GM19043 (cell line): ENCODE data around the gene RASSF6.
"Not testable (repeated sequence)": the region's sequence is repeated elsewhere in the genome, so short reads cannot be mapped to it uniquely, and the experiment has no call there.

Experiments
- ATAC-seq: cut with Tn5 transposase; IDR thresholded peaks from one replicate; pipeline ENCODE4 v1.9.1; 2021; ENCODE audit warnings: low read depth; ENCODE audit not compliant: unreplicated experiment

The RASSF6 gene, protein sequence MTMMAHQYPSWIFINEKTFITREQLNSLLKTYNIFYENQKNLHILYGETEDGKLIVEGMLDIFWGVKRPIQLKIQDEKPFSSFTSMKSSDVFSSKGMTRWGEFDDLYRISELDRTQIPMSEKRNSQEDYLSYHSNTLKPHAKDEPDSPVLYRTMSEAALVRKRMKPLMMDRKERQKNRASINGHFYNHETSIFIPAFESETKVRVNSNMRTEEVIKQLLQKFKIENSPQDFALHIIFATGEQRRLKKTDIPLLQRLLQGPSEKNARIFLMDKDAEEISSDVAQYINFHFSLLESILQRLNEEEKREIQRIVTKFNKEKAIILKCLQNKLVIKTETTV

DNA sequence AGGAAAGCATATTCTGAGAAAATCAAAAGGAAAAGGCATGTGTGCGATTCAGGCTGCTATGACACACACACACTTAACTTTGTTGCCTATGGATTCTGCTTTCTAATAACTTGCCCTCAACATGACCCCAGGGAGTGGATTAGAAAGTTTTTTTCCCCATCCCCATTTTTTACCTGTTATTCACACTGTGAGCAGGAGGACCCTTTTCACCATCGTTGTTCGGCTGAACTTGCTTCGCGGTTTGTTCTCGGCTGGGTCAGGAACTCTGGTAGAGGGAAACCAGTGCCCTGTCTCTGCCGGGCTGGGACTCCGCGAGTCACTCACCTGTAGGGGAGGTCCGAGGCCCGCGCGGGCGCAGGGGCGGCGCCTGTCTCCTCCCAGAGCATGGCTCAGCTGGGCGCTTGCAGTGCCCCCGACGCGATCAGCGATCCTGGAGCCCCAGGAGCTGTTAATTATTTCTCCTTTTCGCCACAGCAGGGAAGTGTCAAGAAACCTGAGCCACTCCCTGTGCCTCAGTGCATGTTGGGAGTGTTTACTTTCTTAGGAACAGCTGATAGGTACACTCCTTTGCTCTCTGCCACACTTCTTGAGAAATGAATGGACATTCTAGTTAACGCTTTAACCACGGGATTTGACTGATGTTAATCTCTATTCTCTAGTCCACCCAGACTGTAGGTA, at the start of gene RASSF6:
Gene RASSF6 (minus strand): TSS at position 322 of the 678 bp plus-strand sequence. CDS start 8,641 bp downstream, outside the sequence.
- peak; percentile 90 for ATAC-seq

DNA sequence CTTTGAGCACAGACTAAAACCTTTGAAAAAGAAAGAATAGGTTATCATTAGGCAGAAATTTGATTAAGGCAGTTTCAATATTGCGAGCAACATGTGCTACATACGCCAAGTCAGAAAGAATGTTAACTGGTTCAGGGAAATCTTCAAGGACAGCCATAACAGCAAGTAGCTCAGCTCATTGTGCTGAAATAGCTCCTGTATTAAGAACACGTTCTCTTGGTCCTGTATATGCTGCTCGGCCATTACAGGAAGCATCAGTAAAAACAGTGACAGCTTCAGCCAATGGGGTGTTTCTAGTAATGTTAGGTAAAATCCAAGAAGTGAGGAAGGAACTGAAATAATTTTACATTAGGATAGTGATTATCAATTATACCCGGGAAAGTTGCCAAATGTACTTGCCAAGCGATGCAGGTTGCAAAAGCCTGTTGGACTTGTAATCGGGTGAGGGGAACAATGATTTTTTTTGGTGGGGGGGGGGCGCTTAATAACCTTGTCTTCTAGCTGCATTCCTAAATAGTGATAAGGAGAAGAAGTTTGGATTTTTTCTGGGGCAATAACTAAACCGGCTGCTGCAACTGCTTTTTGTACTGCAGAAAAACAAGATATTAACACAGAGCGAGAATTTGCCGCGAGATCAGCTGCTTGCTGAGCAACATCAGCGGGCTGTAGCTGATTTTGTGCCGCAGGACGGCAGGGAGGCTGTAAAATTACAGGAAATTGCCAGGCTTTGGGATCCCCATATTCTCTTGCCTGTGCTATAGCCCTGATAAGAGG, 49.4 kb upstream of the RASSF6 start:
- ATAC-seq: no peak

DNA sequence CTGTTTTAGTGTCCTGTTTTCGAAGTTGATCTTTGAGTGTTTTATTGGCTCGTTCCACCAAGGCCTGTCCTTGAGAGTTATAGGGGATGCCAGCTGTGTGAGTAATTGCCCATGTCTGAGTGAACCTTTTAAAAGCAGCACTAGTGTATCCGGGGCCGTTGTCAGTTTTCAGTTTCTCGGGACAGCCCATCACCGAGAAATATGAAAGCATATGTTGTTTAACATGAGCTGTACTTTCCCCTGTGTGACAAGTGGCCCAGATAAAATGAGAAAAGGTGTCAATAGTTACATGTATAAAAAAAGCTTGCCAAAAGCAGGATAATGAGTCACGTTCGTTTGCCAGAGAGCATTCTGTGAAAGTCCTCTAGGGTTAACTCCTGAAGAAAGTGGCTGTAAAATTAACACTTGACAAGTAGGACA, 48.6 kb upstream of the RASSF6 start:
- ATAC-seq: no peak

DNA sequence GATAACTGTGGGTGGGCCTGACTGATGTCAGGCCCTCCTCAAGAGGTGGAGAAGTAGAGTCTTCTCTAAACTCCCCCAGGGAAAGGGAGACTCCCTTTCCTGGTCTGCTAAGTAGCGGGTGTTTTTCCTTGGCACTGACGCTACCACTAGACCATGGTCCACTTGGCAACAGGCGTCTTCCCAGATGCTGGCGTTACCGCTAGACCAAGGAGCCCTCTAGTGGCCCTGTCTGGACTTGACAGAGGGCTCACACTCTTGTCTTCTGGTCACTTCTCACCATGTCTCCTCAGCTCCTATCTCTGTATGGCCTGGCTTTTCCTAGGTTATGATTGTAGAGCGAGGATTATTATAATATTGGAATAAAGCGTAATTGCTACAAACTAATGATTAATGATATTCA, 45.7 kb upstream of the RASSF6 start:
- ATAC-seq: not testable (repeated sequence)

DNA sequence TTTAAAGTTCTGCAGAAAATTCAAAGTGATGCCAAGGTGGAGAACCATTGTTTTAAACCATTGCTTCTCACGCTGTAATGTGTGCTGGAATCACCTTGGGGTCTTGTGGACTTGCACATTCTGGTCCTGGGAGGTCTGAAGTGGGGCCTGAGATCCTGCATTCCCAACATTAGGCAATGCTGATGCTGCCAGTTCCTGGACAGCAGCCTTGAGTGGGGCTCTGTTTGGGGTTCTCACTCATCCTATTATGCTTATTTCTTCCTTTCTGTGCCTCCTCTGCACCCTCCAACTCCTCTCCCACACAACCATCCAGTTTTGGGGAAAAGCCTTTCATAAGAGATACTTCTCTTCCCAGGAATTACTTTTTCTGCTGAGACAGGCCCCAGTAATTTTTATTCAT, 44.2 kb upstream of the RASSF6 start:
- ATAC-seq: no peak

DNA sequence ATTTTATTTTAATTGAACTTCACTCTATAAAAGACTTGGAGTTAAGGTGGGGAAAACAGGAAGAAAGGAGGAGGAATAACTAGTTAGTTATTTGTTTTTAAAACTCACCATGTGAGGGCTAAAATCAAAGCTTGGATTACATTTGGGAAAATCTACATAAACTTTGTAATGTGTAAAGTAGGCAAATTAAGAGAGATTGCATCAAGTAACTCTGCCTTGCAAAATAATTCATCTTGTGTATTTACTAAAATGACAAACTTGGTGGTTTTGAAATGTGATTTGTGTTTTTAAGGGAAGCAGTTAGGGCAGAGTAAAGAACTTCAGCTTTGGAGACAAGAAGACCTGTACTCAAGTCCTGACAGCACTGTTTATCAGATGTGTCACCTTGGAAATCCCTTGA, 43.3 kb upstream of the RASSF6 start:
- no peak for ATAC-seq

DNA sequence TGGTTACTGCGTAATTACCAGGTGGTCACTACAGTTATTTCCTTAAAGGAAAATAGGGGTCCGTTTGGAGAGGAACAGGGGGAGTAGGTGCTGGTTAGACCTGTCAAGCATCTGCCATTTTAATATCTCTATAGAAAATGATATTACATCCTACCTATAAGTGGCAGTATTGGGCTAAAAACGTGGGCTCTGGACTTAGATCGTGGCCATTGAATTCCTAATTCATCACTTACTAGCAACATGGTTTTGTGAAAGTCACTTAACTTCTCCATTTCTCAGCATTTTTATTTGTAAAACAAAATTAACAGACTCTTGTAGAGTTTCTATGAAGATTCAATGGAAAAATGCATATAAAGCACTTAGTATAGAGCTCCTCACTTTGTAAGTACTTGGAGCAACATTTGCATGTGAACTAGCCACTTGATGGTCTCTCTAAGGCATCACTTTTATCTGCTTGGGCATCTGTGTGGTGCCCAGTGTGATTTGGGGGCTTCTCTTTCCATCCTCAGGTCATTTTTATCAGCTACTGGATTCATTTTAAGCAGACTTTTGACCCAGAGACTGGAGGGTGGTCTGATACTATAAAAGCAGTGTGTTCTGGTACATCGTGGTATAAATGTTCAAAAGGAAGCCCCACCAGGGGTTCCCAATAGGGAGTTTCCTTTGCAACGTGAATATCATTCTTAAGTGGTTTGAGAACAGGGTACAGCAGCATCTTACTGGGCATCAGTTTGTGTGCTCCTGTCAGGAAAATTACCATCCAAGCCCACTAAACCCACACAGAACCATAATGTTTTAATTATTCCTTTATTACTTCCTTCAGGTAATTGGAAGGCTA, 42.7 kb upstream of the RASSF6 start:
- peak; percentile 79 for ATAC-seq

DNA sequence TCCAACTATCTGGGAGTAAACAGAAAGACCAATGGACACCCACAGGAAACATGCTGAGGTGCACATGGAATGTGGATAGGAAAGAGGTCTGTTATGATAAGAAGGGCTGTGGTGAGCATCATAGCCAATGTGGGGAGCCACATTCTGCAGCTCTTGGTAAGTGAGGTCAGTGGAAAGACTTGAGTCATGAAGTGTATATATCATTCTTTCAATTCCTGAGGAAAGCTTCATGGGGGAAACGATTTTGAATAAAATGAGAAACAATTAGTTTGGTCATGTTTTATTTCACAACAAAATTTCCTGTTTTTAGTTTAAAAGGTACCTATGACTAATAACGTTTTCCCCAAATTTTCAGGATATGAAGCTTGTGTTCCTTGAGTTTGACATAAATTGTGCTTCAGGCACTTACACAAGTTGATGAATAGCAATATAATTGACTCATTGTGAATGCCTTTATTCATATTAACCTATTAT, 41.4 kb upstream of the RASSF6 start:
- no peak for ATAC-seq

DNA sequence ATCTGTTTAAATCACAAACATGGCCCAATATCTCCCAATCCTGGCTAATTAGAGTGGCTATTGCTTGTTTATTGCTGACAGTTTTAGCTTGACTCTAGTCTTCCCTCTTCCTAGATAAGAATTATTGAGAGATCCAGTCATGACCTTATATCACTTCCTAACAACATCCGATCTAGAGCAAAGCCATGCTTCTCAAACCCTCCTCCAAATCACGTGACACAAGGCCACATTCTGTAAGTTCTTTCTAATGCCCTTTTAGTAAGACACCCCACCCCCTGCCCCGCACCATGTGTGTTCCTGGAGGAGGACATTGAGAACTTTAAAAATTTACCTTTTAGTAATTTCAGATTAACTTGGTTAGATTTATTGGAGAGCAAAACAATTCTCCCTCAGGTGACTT, 40.6 kb upstream of the RASSF6 start:
- ATAC-seq: no peak

DNA sequence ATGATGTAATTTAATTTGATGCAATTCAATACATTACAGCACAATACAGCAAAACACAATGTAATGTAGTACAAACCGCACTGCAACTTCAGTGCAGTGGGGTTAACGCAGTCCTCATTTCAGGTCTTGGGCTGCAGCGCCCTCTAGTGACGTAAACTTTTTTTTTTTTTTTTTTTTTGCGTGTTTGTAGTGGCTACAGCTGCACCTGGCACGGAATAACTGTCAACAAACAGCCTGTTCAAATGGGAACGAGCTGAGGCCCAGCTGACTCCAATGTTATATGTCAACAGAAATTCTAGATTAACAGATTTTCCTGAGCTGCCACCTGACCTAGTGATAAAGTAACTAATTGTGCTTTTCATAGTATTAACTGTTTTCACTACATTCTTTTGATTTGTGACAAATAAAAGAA, 33.5 kb upstream of the RASSF6 start:
- ATAC-seq: peak; percentile 86

DNA sequence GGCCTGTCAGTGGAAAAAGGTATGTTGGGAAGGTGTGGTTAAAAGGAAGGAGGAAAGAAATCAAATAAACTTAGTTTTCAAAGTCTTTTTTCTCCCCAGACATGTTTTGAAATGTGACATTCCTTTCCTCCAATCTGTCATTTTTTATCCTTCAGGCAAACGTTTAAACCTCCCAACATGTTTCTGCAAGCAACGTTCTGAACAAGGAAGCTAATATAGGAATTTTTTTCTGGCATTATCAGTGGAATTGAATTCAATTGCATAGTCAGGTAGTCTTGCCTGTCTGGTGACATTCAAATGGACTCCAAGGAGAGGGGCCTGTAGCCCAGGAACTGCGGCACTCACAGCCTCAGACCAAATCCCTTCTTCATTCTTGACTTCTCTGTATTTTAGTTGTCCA, 30.0 kb upstream of the RASSF6 start:
- no peak for ATAC-seq

DNA sequence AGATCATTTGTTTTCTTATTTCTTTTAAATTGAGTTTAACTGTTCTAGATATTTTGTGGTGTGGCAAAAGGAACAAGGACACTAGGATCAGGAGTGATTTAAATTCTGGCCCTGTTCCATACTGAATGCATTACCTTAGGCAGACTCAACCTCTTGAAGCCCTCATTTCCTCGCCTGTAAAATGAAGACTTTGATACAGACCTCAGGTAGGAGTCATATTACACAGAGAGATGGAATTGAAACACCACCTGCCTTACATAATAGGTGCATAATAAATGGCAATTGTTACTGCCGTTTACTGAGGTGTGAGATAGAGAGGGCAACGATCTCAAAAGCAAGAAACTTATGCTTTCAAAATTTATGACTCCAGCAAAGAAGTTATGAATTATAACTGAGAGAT, 28.2 kb upstream of the RASSF6 start:
- no peak for ATAC-seq

DNA sequence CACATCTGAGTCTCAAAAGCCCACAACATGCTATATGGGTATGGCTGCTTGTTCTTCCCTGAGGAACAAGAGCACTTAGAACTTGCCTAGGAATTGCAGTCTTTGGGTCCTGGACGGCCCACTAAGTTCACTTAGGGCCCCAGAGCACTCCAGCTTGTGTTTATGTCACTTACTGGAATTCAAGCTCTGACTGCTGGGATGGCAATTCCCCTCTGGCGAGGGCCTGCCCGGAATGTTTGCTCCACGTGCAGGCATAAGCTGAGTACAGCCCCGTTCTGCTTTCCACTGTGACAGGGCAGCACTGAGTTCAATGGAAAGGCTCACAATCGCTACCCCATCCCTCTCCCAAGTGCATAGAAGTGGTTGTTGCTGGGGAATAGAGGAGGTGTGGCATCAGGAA, 25.9 kb upstream of the RASSF6 start:
- ATAC-seq: no peak

DNA sequence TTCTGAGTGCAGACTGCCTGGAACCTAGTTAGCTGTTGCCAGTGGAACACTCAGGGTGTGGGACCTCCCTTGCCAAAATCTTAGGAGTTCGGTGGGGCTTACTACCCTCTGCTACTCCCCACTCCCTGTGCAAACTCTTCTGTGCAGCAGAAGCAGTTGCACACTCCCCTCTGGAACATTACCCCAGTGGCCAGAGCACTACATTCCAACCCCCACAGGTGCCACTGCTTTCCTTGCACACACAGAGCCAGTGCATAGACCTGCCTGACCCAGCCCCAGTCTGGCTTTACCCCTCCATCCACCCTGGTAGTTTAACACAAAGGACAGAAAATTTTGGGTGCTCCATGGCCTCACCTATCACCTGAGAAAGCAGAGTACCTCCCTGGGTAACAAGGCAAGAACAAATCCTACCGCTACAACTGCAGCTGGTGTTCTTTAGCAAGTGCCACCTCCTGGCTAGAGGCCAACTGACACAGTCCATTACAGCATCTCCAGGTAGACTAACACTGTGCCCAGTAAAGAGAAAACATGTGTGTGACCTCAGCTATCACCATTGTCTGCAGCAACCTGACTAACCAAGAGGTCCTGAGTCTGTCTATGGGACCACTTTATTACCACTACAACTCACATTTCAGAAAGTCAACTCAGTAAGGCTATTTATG, 11.5 kb upstream of the RASSF6 start:
- ATAC-seq: no peak

DNA sequence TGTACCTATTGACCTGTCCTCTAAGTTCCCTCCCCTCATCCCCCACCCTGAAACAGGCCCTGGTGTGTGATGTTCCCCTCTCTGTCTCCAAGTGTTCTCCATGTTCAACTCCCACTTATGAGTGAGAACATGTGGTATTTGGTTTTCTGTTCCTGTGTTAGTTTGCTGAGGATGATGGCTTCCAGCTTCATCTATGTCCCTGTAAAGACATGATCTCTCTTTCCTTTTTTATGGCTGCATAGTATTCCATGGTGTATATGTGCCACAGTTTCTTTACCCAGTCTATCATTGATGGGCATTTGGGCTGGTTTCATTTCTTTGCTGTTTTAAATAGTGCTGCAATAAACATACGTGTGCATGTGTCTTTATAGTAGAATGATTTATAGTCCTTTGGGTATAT, 8.6 kb upstream of the RASSF6 start:
- ATAC-seq: not testable (repeated sequence)

DNA sequence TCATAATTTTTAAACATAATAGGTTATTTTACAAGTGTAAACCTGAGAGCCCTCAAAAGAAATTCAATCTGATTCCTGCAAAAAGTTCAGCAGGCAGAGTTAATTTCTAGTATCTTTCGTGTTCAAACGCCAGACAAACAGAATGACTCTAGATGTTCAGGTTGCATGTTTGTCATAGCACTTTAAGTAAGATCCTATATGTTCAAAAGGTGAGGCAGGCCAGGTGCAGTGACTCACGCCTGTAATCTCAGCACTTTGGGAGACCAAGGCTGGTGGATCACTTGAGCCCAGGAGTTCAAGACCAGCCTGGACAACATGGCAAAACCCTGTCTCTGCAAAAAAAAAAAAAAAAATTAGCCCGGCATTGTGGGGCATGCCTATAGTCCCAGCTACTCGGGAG, 1.1 kb upstream of the RASSF6 start:
- no peak for ATAC-seq

DNA sequence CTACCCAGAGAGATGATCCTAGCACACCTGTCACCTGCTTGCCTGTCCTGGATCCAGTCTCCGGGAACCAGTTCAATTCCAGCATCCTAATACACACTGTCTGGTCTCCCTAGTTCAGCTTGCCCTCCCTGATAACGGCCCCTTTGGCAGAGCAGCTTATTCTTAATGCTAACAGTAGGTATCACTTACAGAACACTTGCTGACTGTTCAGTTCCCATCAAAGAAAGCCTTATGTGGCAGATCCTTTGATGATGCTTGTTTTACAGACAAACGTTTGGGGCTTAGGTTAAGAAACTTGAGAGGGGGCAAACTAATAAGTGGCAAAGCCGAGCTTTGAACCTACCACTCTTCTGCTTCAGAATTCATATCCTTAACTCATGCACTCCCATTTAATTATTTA, 890 bp downstream of the RASSF6 start:
- ATAC-seq: no peak

DNA sequence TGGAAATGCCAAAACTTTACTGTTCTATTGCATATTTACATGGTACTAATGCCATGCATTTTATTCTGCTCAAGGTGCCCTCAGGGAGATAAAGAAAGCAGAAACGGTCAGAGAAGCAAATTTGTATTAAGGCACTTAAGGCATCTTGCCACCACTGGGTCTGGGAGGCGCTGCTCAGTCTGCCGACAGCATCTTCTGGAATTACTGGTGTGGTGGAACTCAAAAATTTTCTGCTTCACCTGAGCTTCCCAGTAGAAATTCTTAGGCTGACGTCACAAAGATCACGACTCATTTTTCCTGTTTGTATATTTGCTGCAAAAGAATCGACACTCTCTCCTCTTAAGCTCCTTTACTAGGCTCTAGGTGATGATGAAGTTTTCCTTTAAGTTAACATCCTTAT, 3.0 kb downstream of the RASSF6 start:
- ATAC-seq: no peak

DNA sequence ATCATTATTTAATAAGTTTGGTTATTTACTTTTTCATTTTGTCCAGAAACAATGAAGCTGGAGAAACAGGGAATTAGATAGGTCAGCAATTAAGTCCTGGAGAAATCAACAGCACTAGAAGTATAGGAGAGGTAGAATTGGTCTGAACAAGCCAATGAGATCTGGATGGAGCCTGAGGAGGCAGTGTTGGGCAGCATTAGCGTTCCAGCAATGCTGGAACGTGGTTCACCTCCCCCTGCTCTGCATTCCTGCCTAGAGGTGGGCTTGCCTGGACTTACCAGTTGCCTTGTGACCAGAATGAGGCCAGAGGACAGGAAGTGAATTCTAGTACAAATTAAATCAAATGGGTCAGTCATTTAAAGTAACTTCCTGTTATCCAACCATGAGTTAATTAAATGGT, 4.6 kb downstream of the RASSF6 start:
- ATAC-seq: no peak

DNA sequence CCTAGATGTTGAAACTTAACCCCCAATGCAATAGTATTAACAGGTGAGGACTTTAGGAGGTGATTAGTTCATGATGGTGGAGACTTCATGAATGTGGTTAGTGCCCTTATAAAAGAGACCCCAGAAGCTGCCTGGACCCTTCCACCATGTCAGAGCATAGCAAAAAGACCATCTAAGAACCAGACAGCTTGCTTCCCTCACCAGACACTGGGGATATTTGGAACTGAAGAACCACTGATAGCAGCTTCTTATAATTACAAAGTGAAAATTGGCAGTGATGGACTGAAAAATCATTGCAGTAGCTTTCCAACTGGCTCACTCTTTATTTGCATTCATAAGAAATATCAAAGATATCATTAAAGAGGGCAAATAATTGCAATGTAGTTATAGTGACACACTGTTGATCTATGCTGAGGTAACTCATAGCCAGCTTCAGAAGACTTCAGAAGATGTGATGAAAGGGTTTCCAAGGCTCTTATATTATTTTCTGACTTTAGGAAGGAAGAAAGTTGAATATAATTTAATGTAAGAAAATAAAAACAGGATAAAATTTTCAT, 5.8 kb downstream of the RASSF6 start:
- ATAC-seq: no peak
